ENCODE measurements around the gene SYT2. TPM values are rescaled to one million over a fixed set of nuclear protein-coding genes. Genes with fewer than 3 reads are reported as not detected.
"Not testable (repeated sequence)": the region's sequence is repeated elsewhere in the genome, so short reads cannot be mapped to it uniquely, and the experiment has no call there.

SYT2 gene
- total RNA-seq, 6 donors from 2014 or later: 0.14 TPM; not detected in 5

- DNase-seq, H3K9me3 ChIP-seq, H3K36me3 ChIP-seq, H3K4me3 ChIP-seq, H3K27me3 ChIP-seq: not testable (repeated sequence)
- peaks cover 9 to 15% (median 11%) of the 10 kb centered on the region in 4 donors for H3K4me1 ChIP-seq
- H3K27ac ChIP-seq: peak overlapping the region in 3 of 4 donors; percentile 16 to 51 (median 28)
- 83 to 91% methylated on average over 11 of the region's 11 CpGs for WGBS, 2 donors
- peak in 1 of 2 donors; percentile 74 for ATAC-seq (ENCODE audit: low FRiP score in 2 of 2)
Observed at GRCh38 chr1:202543537-202543936, 166.7 kb downstream of the SYT2 start.

DNA sequence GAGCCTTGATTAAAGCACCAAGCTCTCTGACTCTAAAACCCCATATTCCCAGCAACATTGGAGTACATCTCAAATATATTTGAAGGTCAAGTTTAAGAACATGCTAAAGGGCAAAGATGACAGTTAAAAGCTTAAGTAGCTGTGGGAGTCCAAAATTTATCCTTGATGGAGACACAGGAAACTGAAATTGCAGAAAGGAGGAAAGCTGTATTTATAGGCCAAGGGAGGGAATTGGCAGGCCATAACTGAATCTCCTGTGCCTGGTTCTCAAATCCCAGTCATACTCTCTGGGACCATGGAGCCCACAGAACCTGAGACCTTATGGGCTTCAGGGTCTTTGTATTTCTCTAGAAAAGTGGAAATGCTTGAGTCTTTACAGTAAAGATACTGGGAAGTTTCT is 167.8 kb downstream of the SYT2 start:
- H3K4me3 ChIP-seq; H3K36me3 ChIP-seq; DNase-seq; H3K9me3 ChIP-seq; H3K27me3 ChIP-seq; ATAC-seq (ENCODE audit: low FRiP score in 2 of 2): not testable (repeated sequence)
- Histone ChIP-seq H3K27ac (peak overlapping the region in 2 of 4 donors; percentile 18 to 57), H3K4me1 (peaks cover 11 to 16% (median 13%) of the 10 kb centered on the region in 4 donors)

DNA sequence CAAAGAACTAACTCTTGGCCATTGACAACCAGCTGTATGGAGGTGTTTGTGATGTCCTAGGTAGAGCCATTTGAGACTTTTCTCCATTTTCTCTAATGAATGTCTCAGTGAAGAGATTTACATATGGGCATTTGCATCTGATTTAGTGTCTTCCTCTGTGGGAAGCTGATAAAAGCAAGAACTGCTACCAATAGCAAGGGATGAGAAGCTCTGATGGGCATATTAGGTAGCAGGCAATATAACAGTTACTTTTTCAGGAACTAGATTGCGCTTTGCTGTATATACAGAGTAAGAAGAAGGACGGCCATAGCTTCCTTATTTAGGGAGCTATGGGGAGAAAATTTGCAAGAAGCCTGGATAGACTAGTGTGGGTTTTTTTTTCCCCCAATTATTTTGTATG is 169.4 kb downstream of the SYT2 start:
- not testable (repeated sequence) for H3K36me3 ChIP-seq; DNase-seq; ATAC-seq (ENCODE audit: low FRiP score in 2 of 2); H3K9me3 ChIP-seq; H3K27me3 ChIP-seq
- peak overlapping the region in 3 of 4 donors; percentile 6 to 81 (median 75) for H3K27ac ChIP-seq
- 62% methylated on average over 2 of the region's 2 CpGs for WGBS, 2 donors
- H3K4me1 ChIP-seq: peaks cover 11 to 16% (median 13%) of the 10 kb centered on the region in 4 donors
- peak overlapping the region in 3 of 4 donors; percentile 17 to 35 (median 22) for H3K4me3 ChIP-seq

Other genes starting within 250 kb of the SYT2 start
- 100 to 1,000 TPM in 1 of 6 donors, 10 to 100 TPM in 5; 42.2 to 102 (median 51.6) TPM for gene KDM5B, start 98.0 kb upstream of the SYT2 start, total RNA-seq
- 1 to 10 TPM in 3 of 6 donors, under 1 TPM in 1, not detected in 2; 0.86 to 3.8 (median 1.6) TPM for gene PCAT6, start 100.5 kb upstream of the SYT2 start, total RNA-seq
- gene RABIF, start 178.7 kb upstream of the SYT2 start, total RNA-seq: 10 to 100 TPM in 2 of 6 donors, 1 to 10 TPM in 4; 2.0 to 11.7 (median 7.9) TPM
- 10 to 100 TPM; 12.0 to 25.1 (median 19.9) TPM for gene KLHL12, start 216.8 kb upstream of the SYT2 start, total RNA-seq
- gene ADIPOR1, start 247.9 kb upstream of the SYT2 start, total RNA-seq: 100 to 1,000 TPM in 4 of 6 donors, 10 to 100 TPM in 2; 57.6 to 157 (median 125) TPM